Body of pancreas (tissue), 4 donors: Measurements from ENCODE around the gene ERBB2.

ENCODE experiments used
- CTCF ChIP-seq, 7 experiments: fragments of 450-650 bp in 4 of 7; fragments of 200-600 bp in 3 of 7; sonication (generic) in 3 of 7; IDR thresholded peaks; one replicate each; pipeline ENCODE4 v1.5.1; 2016 to 2019; ENCODE audit warnings: antibody characterized with exemption in 7 of 7
- POLR2A ChIP-seq, 3 donors: fragments of 450-650 bp; IDR thresholded peaks; one replicate each; pipeline ENCODE4 v1.6.1; 2016; ENCODE audit warnings: antibody characterized with exemption in 3 of 3, mild to moderate bottlenecking in 2 of 3

DNA sequence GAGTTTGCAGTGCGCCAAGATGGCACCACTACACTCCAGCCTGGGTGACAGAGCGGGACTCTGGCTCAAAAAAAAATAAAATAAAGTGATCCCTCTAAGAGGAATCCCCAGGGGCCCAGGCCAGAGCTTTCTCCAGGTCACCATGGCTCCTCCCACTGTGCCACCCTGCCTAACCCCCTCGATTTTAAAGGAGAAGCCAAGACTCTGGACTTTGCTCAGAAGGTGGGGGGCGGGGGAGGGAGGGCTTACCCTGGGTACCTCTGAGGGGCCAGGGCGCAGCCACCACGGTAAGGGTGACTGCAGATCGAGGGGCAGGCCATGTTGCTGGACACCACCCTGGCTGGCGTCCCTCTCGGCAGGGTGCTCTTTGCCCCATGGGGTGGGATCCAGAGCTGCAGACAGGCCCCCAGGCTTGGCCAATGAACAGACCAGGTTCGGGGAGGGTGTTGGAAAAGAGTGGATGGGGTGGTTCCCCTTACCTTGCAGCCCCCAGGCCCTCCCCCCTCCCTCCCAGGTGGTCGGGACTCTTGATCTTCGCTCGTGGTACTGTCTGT, 37.4 kb downstream of the ERBB2 start:
- TF ChIP-seq CTCF (IDR thresholded peaks at IDR 0.05) (no peak), POLR2A (IDR thresholded peaks at IDR 0.05) (no peak)
